ENCODE results near the gene SLC45A1. TPM values are rescaled to one million over a fixed set of nuclear protein-coding genes. Genes with fewer than 3 reads are reported as not detected.
A peak's percentile ranks its signal among the peaks of the same experiment; 100 is the strongest.

SLC45A1 gene
- total RNA-seq, 2 experiments from 2014 or later: 0.32 to 0.44 TPM

DNA sequence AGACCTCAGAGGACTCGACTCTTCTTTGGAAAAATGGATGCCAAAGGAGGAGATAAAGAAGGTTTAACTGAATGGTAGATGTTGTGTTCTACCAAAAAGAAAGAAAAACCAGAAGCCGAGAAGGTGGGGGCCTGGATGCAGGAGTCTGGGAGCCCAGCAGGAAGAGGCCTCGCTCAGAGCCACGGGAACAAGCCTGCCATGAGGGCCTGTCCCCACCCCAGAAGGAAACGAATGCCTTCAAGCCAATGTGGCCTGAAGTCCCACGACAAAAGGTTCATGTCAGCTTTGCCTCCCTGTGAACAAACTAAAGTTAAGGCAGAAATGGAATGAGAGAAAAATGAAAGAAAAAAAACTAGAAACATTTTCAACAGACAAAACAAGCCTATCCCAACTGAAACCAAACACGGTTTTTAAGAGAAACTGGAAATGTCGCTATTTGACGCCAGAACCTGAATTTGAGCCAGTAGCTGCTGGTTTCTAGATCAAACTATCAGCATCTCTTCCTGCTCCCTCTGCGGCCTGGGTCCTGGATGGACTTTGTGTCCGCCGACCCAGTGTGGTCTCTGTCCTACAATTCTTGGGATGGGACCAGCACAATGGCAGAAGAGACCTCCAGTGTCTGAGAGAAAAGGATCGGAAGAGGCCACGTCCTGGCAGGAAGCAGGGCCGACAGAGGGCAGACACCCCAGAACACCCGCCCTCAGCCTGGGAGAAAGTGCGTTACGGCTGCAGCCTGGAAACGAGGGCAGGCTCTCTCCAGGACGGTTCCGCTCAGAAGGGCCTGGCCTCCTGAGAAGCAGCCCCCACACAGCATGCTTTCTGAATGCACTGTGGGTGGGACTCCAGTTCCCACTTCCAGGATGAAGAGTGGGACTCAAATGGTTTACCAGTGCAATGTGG, 35.2 kb downstream of the SLC45A1 start:
- ChIA-PET CTCF (no interaction called here), POLR2A (no interaction called here)

GRCh38 chr1:8354038-8354437, 36.1 kb downstream of the SLC45A1 start:
- no peak for DNase-seq
- Mint-ChIP-seq H3K9me3 (no peaks in the 10 kb centered on the region), H3K27ac (no peak overlapping the region), H3K4me3 (no peak overlapping the region), H3K4me1 (no peaks in the 10 kb centered on the region), H3K27me3 (no peaks in the 10 kb centered on the region), H3K36me3 (ENCODE audit: low read depth) (peaks cover 24% of the 10 kb centered on the region)
- ChIA-PET POLR2A (no interaction called here), CTCF (no interaction called here)

More for the DNA sequence above, 35.2 kb downstream of the SLC45A1 start:
- Mint-ChIP-seq H3K4me1 (peaks cover 2% of the 10 kb centered on the region), H3K27ac (no peak overlapping the region), H3K4me3 (no peak overlapping the region), H3K27me3 (no peaks in the 10 kb centered on the region), H3K9me3 (no peaks in the 10 kb centered on the region), H3K36me3 (ENCODE audit: low read depth) (peaks cover 19% of the 10 kb centered on the region)
- no peak for DNase-seq

GRCh38 chr1:8355439-8356255, 37.7 kb downstream of the SLC45A1 start:
- Mint-ChIP-seq H3K4me3 (no peak overlapping the region), H3K9me3 (no peaks in the 10 kb centered on the region), H3K27ac (no peak overlapping the region), H3K4me1 (no peaks in the 10 kb centered on the region), H3K27me3 (no peaks in the 10 kb centered on the region), H3K36me3 (ENCODE audit: low read depth) (peaks cover 26% of the 10 kb centered on the region)
- CTCF ChIA-PET: no interaction called here
- no peak for DNase-seq
- POLR2A ChIA-PET: no interaction called here

- Mint-ChIP-seq H3K36me3 (ENCODE audit: low read depth) (peaks cover 26% of the 10 kb centered on the region), H3K27ac (no peak overlapping the region), H3K27me3 (no peaks in the 10 kb centered on the region), H3K9me3 (no peaks in the 10 kb centered on the region), H3K4me1 (no peaks in the 10 kb centered on the region), H3K4me3 (no peak overlapping the region)
- ChIA-PET POLR2A (no interaction called here), CTCF (interaction anchor here (0.6 kb wide), 1 partner anchor 12 kb away, joined by 3 read pairs; no protein-coding TSS in a partner anchor)
- DNase-seq: no peak
Observed at GRCh38 chr1:8356256-8357209, 38.6 kb downstream of the SLC45A1 start.

- Mint-ChIP-seq H3K36me3 (ENCODE audit: low read depth) (peaks cover 29% of the 10 kb centered on the region), H3K4me3 (no peak overlapping the region), H3K27me3 (no peaks in the 10 kb centered on the region), H3K27ac (no peak overlapping the region), H3K9me3 (no peaks in the 10 kb centered on the region), H3K4me1 (no peaks in the 10 kb centered on the region)
- DNase-seq: no peak
- POLR2A ChIA-PET: no interaction called here
- CTCF ChIA-PET: interaction anchor here (0.6 to 1.4 kb wide), 2 partner anchors 13 to 89 kb away, joined by 4 to 5 read pairs; no protein-coding TSS in a partner anchor
Observed at GRCh38 chr1:8357329-8358101, 39.6 kb downstream of the SLC45A1 start.

GRCh38 chr1:8358241-8358896, 40.5 kb downstream of the SLC45A1 start:
- no peak for DNase-seq
- POLR2A ChIA-PET: no interaction called here
- Mint-ChIP-seq H3K4me3 (no peak overlapping the region), H3K27ac (peak overlapping the region; percentile 72), H3K9me3 (no peaks in the 10 kb centered on the region), H3K27me3 (no peaks in the 10 kb centered on the region), H3K4me1 (no peaks in the 10 kb centered on the region), H3K36me3 (ENCODE audit: low read depth) (peaks cover 31% of the 10 kb centered on the region)
- CTCF ChIA-PET: interaction anchor here (0.6 to 1.6 kb wide), 4 partner anchors 9 to 88 kb away, joined by 3 to 5 read pairs (median 4); no protein-coding TSS in a partner anchor

DNA sequence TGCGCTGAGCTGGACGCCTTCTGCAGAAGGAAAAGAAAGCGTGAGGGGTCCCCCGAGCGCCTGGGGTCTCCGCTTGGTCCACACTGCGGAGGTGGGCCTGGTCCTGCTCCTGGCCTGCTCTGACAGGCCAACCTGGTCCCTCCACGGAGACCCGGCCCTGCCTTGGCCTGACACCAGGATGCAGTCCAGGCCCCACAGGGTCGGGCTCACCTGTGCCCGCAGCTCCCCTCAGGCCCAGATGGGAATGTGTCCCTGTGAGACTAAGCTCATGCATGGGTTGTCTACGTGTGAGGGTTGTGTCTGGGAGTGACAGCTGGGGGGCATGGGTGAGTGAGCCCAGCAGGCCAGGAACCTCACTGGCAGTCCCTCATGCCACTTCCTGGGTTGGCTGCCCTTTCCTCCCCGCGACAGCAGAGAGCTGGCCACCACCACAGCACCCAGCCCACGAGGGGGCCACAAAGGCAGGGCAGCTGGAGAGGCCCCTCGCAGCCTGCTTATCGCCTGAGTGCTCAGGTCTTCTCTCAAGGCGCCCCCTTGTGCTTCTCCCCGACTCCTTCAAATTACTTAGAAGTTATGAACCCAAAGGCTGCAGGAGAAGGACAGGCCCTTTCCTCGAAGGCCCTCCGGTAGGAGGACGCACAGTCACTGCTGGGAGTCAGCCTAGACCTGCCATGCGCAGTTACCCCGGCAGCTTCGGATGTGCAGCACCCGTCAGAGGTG, 41.1 kb downstream of the SLC45A1 start:
- ChIA-PET POLR2A (no interaction called here), CTCF (interaction anchor here (1.3 to 1.6 kb wide), 3 partner anchors 10 to 15 kb away, joined by 3 to 4 read pairs (median 4); no protein-coding TSS in a partner anchor)
- H3K4me3 Mint-ChIP-seq: no peak overlapping the region
- H3K9me3 Mint-ChIP-seq: no peaks in the 10 kb centered on the region
- H3K4me1 Mint-ChIP-seq: no peaks in the 10 kb centered on the region
- peaks cover 28% of the 10 kb centered on the region for H3K36me3 Mint-ChIP-seq (ENCODE audit: low read depth)
- no peaks in the 10 kb centered on the region for H3K27me3 Mint-ChIP-seq
- no peak overlapping the region for H3K27ac Mint-ChIP-seq
- no peak for DNase-seq

- no peak for DNase-seq
- Mint-ChIP-seq H3K36me3 (ENCODE audit: low read depth) (peaks cover 30% of the 10 kb centered on the region), H3K27ac (no peak overlapping the region), H3K4me1 (no peaks in the 10 kb centered on the region), H3K4me3 (no peak overlapping the region), H3K9me3 (no peaks in the 10 kb centered on the region), H3K27me3 (no peaks in the 10 kb centered on the region)
- ChIA-PET POLR2A (no interaction called here), CTCF (interaction anchor here (0.5 to 1.6 kb wide), 2 partner anchors 14 to 400 kb away, joined by 3 read pairs; no protein-coding TSS in a partner anchor)
Observed at GRCh38 chr1:8359617-8360481, 41.9 kb downstream of the SLC45A1 start.

- H3K27ac Mint-ChIP-seq: no peak overlapping the region
- H3K4me1 Mint-ChIP-seq: no peaks in the 10 kb centered on the region
- H3K27me3 Mint-ChIP-seq: no peaks in the 10 kb centered on the region
- POLR2A ChIA-PET: no interaction called here
- no peak for DNase-seq
- H3K4me3 Mint-ChIP-seq: no peak overlapping the region
- peaks cover 30% of the 10 kb centered on the region for H3K36me3 Mint-ChIP-seq (ENCODE audit: low read depth)
- CTCF ChIA-PET: interaction anchor here (0.5 kb wide), 1 partner anchor 401 kb away, joined by 3 read pairs; no protein-coding TSS in a partner anchor
- H3K9me3 Mint-ChIP-seq: no peaks in the 10 kb centered on the region
Observed at GRCh38 chr1:8360493-8361197, 42.7 kb downstream of the SLC45A1 start.
